IMR-90 (cell line): Measurements from ENCODE around the gene ZNF322. TPM values are rescaled to one million over a fixed set of nuclear protein-coding genes. Genes with fewer than 3 reads are reported as not detected.
A peak's percentile ranks its signal among the peaks of the same experiment; 100 is the strongest.

ENCODE experiments used
- ATAC-seq: fragments of 200-7000 bp; cut with Tn5 transposase; 2 replicates; pipeline ENCODE4 v1.9.1; 2020; ENCODE audit warnings: low read depth, mild to moderate bottlenecking, moderate library complexity
- BruUV-seq: library from RNA; stranded (reverse); fragments of 400-500 nt; replicated peaks from 2 replicates; lab custom pipeline; 2021; lab: Mats Ljungman, UMichigan
- CTCF ChIA-PET: fragments of 300-600 bp; formaldehyde crosslinking; extraction: SDS; loops from one replicate; lab custom pipeline; 2021; ENCODE audit warnings: antibody characterized with exemption; lab: Yijun Ruan, JAX
- POLR2A ChIA-PET: fragments of 300-600 bp; sonication (Branson Sonifier 250); formaldehyde crosslinking; loops from one replicate; lab custom pipeline; 2022; ENCODE audit warnings: antibody characterized with exemption; ENCODE audit not compliant: unreplicated experiment; lab: Charles Lee
- DNase-seq: peaks from one replicate; pipeline ENCODE4 v3.0.0; 2013
- H2AFZ ChIP-seq: replicated peaks from 2 replicates; pipeline ENCODE3; 2013; ENCODE audit warnings: low read length, mild to moderate bottlenecking; ENCODE audit not compliant: poor library complexity
- H2AK5ac ChIP-seq: 2 replicates; pipeline ENCODE4 v1.6.1; 2013; ENCODE audit warnings: low read depth, low read length, inconsistent platforms
- H2AK9ac ChIP-seq: replicated peaks from 2 replicates; pipeline ENCODE3; 2013; ENCODE audit warnings: mild to moderate bottlenecking, low read depth, low read length, moderate library complexity; ENCODE audit not compliant: poor library complexity
- H2BK120ac ChIP-seq: 2 replicates; pipeline ENCODE4 v1.6.1; 2013; ENCODE audit warnings: low read depth, low read length, inconsistent platforms
- H2BK15ac ChIP-seq: 3 replicates; pipeline ENCODE4 v1.6.1; 2013; ENCODE audit warnings: low read depth, low read length, inconsistent platforms
- H2BK20ac ChIP-seq: 2 replicates; pipeline ENCODE4 v1.6.1; 2013; ENCODE audit warnings: low read depth, mild to moderate bottlenecking, inconsistent platforms, low read length, moderate library complexity
- H2BK5ac ChIP-seq: 2 replicates; pipeline ENCODE4 v1.6.1; 2013; ENCODE audit warnings: mild to moderate bottlenecking, low read depth, low read length, inconsistent platforms; ENCODE audit not compliant: poor library complexity, severe bottlenecking
- H3K14ac ChIP-seq: replicated peaks from 2 replicates; pipeline ENCODE4 v1.6.1; 2013; ENCODE audit warnings: low read depth, low read length, inconsistent platforms
- H3K18ac ChIP-seq: 2 replicates; pipeline ENCODE4 v1.6.1; 2013; ENCODE audit warnings: low read depth, low read length, control low read depth
- H3K23ac ChIP-seq: 2 replicates; pipeline ENCODE4 v1.6.1; 2013; ENCODE audit warnings: low read depth, low read length, inconsistent platforms
- H3K27ac ChIP-seq: 2 replicates; pipeline ENCODE4 v1.5.1; 2013; ENCODE audit warnings: mild to moderate bottlenecking, control low read depth, low read length; ENCODE audit not compliant: insufficient read depth
- H3K27me3 ChIP-seq: 2 replicates; pipeline ENCODE4 v1.6.1; 2013; ENCODE audit warnings: low read length; ENCODE audit not compliant: control insufficient read depth, insufficient read depth
- H3K36me3 ChIP-seq: 2 replicates; pipeline ENCODE4 v1.6.1; 2013; ENCODE audit warnings: low read length, mixed read lengths; ENCODE audit not compliant: control insufficient read depth, insufficient read depth
- H3K4ac ChIP-seq: 2 replicates; pipeline ENCODE4 v1.6.1; 2013; ENCODE audit warnings: low read depth, low read length, inconsistent platforms
- H3K4me1 ChIP-seq: 2 replicates; pipeline ENCODE4 v1.6.1; 2013; ENCODE audit warnings: low read length, mixed read lengths; ENCODE audit not compliant: control insufficient read depth, insufficient read depth
- H3K4me2 ChIP-seq: 2 replicates; pipeline ENCODE4 v1.6.1; 2013; ENCODE audit warnings: low read depth, mild to moderate bottlenecking, control low read depth, low read length, moderate library complexity
- H3K4me3 ChIP-seq: 2 replicates; pipeline ENCODE4 v1.5.1; 2013; ENCODE audit warnings: low read depth, mild to moderate bottlenecking, control low read depth, low read length, moderate library complexity; ENCODE audit not compliant: insufficient read depth
- H3K56ac ChIP-seq: 2 replicates; pipeline ENCODE4 v1.6.1; 2013; ENCODE audit warnings: low read length, inconsistent platforms; ENCODE audit not compliant: insufficient read depth; ENCODE audit errors: extremely low read depth
- H3K79me1 ChIP-seq, 2 experiments: 2 replicates each; pipeline ENCODE4 v1.6.1; 2013; ENCODE audit warnings: low read length in 2 of 2, inconsistent platforms in 1 of 2, low read depth in 1 of 2
- H3K9ac ChIP-seq: 2 replicates; pipeline ENCODE4 v1.6.1; 2013; ENCODE audit warnings: low read depth, low read length, control low read depth
- H3K9me1 ChIP-seq: 2 replicates; pipeline ENCODE4 v1.6.1; 2013; ENCODE audit warnings: low read length, inconsistent platforms; ENCODE audit not compliant: insufficient read depth
- H3K9me3 ChIP-seq: 2 replicates; pipeline ENCODE4 v1.6.1; 2013; ENCODE audit warnings: low read length; ENCODE audit not compliant: control insufficient read depth, insufficient read depth
- H4K20me1 ChIP-seq: 2 replicates; pipeline ENCODE4 v1.6.1; 2013; ENCODE audit warnings: low read length, inconsistent platforms; ENCODE audit not compliant: insufficient read depth
- H4K5ac ChIP-seq: 2 replicates; pipeline ENCODE4 v1.6.1; 2013; ENCODE audit warnings: mild to moderate bottlenecking, low read depth, low read length, control low read depth
- H4K8ac ChIP-seq, 2 experiments: 2 replicates each; pipeline ENCODE4 v1.6.1; 2013; ENCODE audit warnings: low read depth in 2 of 2, low read length in 2 of 2, control low read depth in 1 of 2, inconsistent platforms in 1 of 2
- H4K91ac ChIP-seq: 2 replicates; pipeline ENCODE4 v1.6.1; 2013; ENCODE audit warnings: low read depth, low read length, inconsistent platforms; ENCODE audit not compliant: insufficient read depth
- CEBPB ChIP-seq: IDR thresholded peaks from 2 replicates; pipeline ENCODE4 v1.6.1; 2012; ENCODE audit warnings: low read depth, low read length, improper control_type of control experiment
- CHD1 ChIP-seq: IDR thresholded peaks from 2 replicates; pipeline ENCODE4 v1.6.1; 2012; ENCODE audit warnings: low read depth, low read length, improper control_type of control experiment
- FOS ChIP-seq: fragments of 150-350 bp; IDR thresholded peaks from 2 replicates; pipeline ENCODE4 v1.6.1; 2016; ENCODE audit warnings: low read depth, low read length
- MAFK ChIP-seq: IDR thresholded peaks from 2 replicates; pipeline ENCODE4 v1.6.1; 2012; ENCODE audit warnings: low read depth, low read length, improper control_type of control experiment
- MXI1 ChIP-seq: IDR thresholded peaks from 2 replicates; pipeline ENCODE4 v1.6.1; 2012; ENCODE audit warnings: low read depth, mild to moderate bottlenecking, low read length, moderate library complexity, borderline replicate concordance
- NFE2L2 ChIP-seq: fragments of 150-350 bp; IDR thresholded peaks from 2 replicates; pipeline ENCODE4 v1.6.1; 2016; ENCODE audit warnings: low read depth, mild to moderate bottlenecking, low read length
- POLR2A ChIP-seq: IDR thresholded peaks from 2 replicates; pipeline ENCODE4 v1.6.1; 2012; ENCODE audit warnings: mild to moderate bottlenecking, low read depth, low read length
- WGBS, 2 experiments: methylation state at CpG; one replicate each; pipeline versions ENCODE4 v1.1.5 to v1.1.7; 2013; ENCODE audit warnings: missing lambda C conversion rate in 2 of 2; ENCODE audit not compliant: insufficient read length in 1 of 2; ENCODE audit errors: extremely low coverage in 2 of 2; 5-methylcytosine and 5-hydroxymethylcytosine counted together
- dilution Hi-C: fragments of 300-500 bp; cut with HindIII; formaldehyde crosslinking; loops from one replicate; pipeline ENCODE4 v1.14.3; 2018; ENCODE audit warnings: low sequenced_read_pairs; ENCODE audit not compliant: unreplicated experiment
- in situ Hi-C: fragments of 300-500 bp; cut with MboI; formaldehyde crosslinking; loops from 3 replicates; pipeline ENCODE4 v1.14.3; 2019; ENCODE audit warnings: low sequenced_read_pairs, inconsistent platforms, mixed read lengths
- intact Hi-C: fragments of 100-400 bp; cut with micrococcal nuclease; formaldehyde crosslinking; loops from 2 replicates; pipeline ENCODE4 v1.10.0; 2022
- polyA plus RNA-seq, 3 experiments: library from polyadenylated mRNA; depleted of rRNA; stranded (reverse); fragments of >200 nt; gene quantifications; 2 replicates each; pipeline ENCODE4 v1.2.3, GENCODE V29; 2012; ENCODE audit warnings: low replicate concordance in 1 of 3
- total RNA-seq: library from RNA; depleted of rRNA; stranded (reverse); fragments of >200 nt; gene quantifications from 2 replicates; pipeline ENCODE4 v1.2.3, GENCODE V29; 2012

The ZNF322 gene
- total and polyA plus RNA-seq, 2 of the 4 experiments (the other 2 are of a cell fraction) = 5.3 to 23.3 TPM

- ATAC-seq = peak; percentile 50
- H3K9ac ChIP-seq = no peak overlapping the region
Observed at GRCh38 chr6:26594730-26595632, 64.6 kb downstream of the ZNF322 start.

More at GRCh38 chr6:26594730-26595632, 64.6 kb downstream of the ZNF322 start:
- Histone ChIP-seq H3K27me3 (no peaks in the 10 kb centered on the region), H2AK5ac (no peak overlapping the region), H2BK15ac (no peak overlapping the region), H2BK5ac (no peak overlapping the region), H2BK20ac (no peak overlapping the region), H3K18ac (no peak overlapping the region), H3K79me1 (peaks cover 8 to 19% of the 10 kb centered on the region in 2 experiments; a peak in 3 of 4 replicates), H3K4ac (no peak overlapping the region), H4K8ac (no peak overlapping the region), H3K14ac (no peak overlapping the region), H3K56ac (no peak overlapping the region), H3K36me3 (peaks cover 12% of the 10 kb centered on the region), H3K4me2 (peak overlapping the region; percentile 91), H3K4me3 (peak overlapping the region; percentile 6; the same call in 1 of the 2 replicates), H2AFZ (peak overlapping the region; percentile 74), H3K9me3 (no peaks in the 10 kb centered on the region), H4K91ac (no peak overlapping the region), H3K27ac (no peak overlapping the region), H2AK9ac (no peak overlapping the region), H3K23ac (no peak overlapping the region), H4K5ac (no peak overlapping the region), H3K9me1 (no peaks in the 10 kb centered on the region; the same call in 1 of the 2 replicates), H4K20me1 (no peaks in the 10 kb centered on the region), H3K4me1 (peaks cover 3% of the 10 kb centered on the region; the same call in 1 of the 2 replicates), H2BK120ac (no peak overlapping the region)
- CTCF ChIA-PET = interaction anchor here (0.5 to 2.4 kb wide), 18 partner anchors 9 to 497 kb away, joined by 3 to 24 read pairs (median 6); a partner anchor contains a TSS
- TF ChIP-seq CHD1 (no peak), FOS (peak; percentile 35; the same call in 1 of the 2 replicates), NFE2L2 (no peak), MAFK (no peak; the same call in 1 of the 2 replicates), MXI1 (no peak), POLR2A (no peak), CEBPB (peak; percentile 47; the same call in 1 of the 2 replicates)
- POLR2A ChIA-PET = no interaction called here
- peak; percentile 86 for DNase-seq
- intact Hi-C loops (loop anchor here (1.0 kb wide), 3 partner anchors 18 to 254 kb away; no protein-coding TSS in a partner anchor), dilution Hi-C loops (no loop called here), in situ Hi-C loops (no loop called here)
- BruUV-seq = no TSS peak
- WGBS, 2 experiments = no CpG with 5 or more reads among the region's 23 CpGs
